Stimulated activated CD8-positive, alpha-beta memory T cell treated with anti-CD3 and anti-CD28 coated beads, Interleukin-4, amount 100 ng/mL, for 24 hours (primary cell): ENCODE data around the gene FHIT.

Experiments
- DNase-seq: peaks from one replicate; pipeline ENCODE4 v3.0.0-alpha.2; 2020; ENCODE audit warnings: low read depth

The FHIT gene

GRCh38 chr3:61251174-61251972, at the start of gene FHIT:
FHIT (minus strand) TSS chr3:61251452.
- peak; percentile 78 for DNase-seq

- DNase-seq = no peak
Measured at GRCh38 chr3:61300786-61301185, 49.5 kb upstream of the FHIT start.

GRCh38 chr3:61300006-61300380, 48.7 kb upstream of the FHIT start:
- DNase-seq = no peak

- no peak for DNase-seq
Measured at GRCh38 chr3:61299343-61300005, 48.2 kb upstream of the FHIT start.

GRCh38 chr3:61297821-61298220, 46.6 kb upstream of the FHIT start:
- no peak for DNase-seq

GRCh38 chr3:61288446-61288845, 37.2 kb upstream of the FHIT start:
- no peak for DNase-seq

GRCh38 chr3:61283876-61284275, 32.6 kb upstream of the FHIT start:
- DNase-seq = no peak

- DNase-seq = no peak
Measured at GRCh38 chr3:61278713-61279112, 27.5 kb upstream of the FHIT start.

- DNase-seq = no peak
Measured at GRCh38 chr3:61277411-61277810, 26.2 kb upstream of the FHIT start.

GRCh38 chr3:61269435-61269834, 18.2 kb upstream of the FHIT start:
- DNase-seq = no peak

- DNase-seq = no peak
Measured at GRCh38 chr3:61268644-61269043, 17.4 kb upstream of the FHIT start.

- no peak for DNase-seq
Measured at GRCh38 chr3:61264281-61264680, 13.0 kb upstream of the FHIT start.

GRCh38 chr3:61257148-61257547, 5.9 kb upstream of the FHIT start:
- no peak for DNase-seq

GRCh38 chr3:61253756-61254155, 2.5 kb upstream of the FHIT start:
- DNase-seq = no peak

- DNase-seq = no peak
Measured at GRCh38 chr3:61252836-61253235, 1.6 kb upstream of the FHIT start.

GRCh38 chr3:61250784-61251173, 473 bp downstream of the FHIT start:
- no peak for DNase-seq

- no peak for DNase-seq
Measured at GRCh38 chr3:61248496-61248895, 2.8 kb downstream of the FHIT start.

GRCh38 chr3:61247191-61247590, 4.1 kb downstream of the FHIT start:
- no peak for DNase-seq

- DNase-seq = no peak
Measured at GRCh38 chr3:61239871-61240270, 11.4 kb downstream of the FHIT start.

- DNase-seq = no peak
Measured at GRCh38 chr3:61237858-61238257, 13.4 kb downstream of the FHIT start.

GRCh38 chr3:61236556-61236955, 14.7 kb downstream of the FHIT start:
- no peak for DNase-seq

- DNase-seq = no peak
Measured at GRCh38 chr3:61233746-61234145, 17.5 kb downstream of the FHIT start.

GRCh38 chr3:61231693-61232092, 19.6 kb downstream of the FHIT start:
- DNase-seq = no peak

GRCh38 chr3:61227799-61228198, 23.5 kb downstream of the FHIT start:
- no peak for DNase-seq
